Fibroblast of lung (primary cell): Measurements from ENCODE around the gene GON4L.
"Not testable (repeated sequence)": the region's sequence is repeated elsewhere in the genome, so short reads cannot be mapped to it uniquely, and the experiment has no call there.

Experiments
- CTCF ChIP-seq, 2 donors: IDR thresholded peaks in 1 of 2; conservative IDR thresholded peaks in 1 of 2; 1 replicate in 1 of 2; 2 replicates in 1 of 2; pipeline ENCODE4 v1.5.1; 2011 to 2012; ENCODE audit warnings: low read length in 2 of 2, control low read depth in 1 of 2, inconsistent platforms in 1 of 2, low read depth in 1 of 2, mild to moderate bottlenecking in 1 of 2
- EZH2 ChIP-seq: IDR thresholded peaks from 2 replicates; pipeline ENCODE4 v1.5.1; 2012; ENCODE audit warnings: low read length, control low read depth, mild to moderate bottlenecking; ENCODE audit errors: missing control alignments

- TF ChIP-seq CTCF (conservative IDR thresholded peaks at IDR 0.05 in 1 of 2, IDR thresholded peaks at IDR 0.05 in 1 of 2; ENCODE audit: low read depth in 1 of 2, low read length in 2 of 2); EZH2: not testable (repeated sequence)
Observed at GRCh38 chr1:155711457-155711856, 145.6 kb downstream of the GON4L start.
